WTC11 (cell line): ENCODE results near the gene ZFPM1.
A peak's percentile ranks its signal among the peaks of the same experiment; 100 is the strongest.

Experiments used
- SMAD3 ChIP-seq: sonication (generic); formaldehyde crosslinking; IDR thresholded peaks from 2 replicates; pipeline ENCODE4 v1.8.0; 2022; ENCODE audit warnings: missing genetic modification reagents, mild to moderate bottlenecking, borderline replicate concordance
- SP1 ChIP-seq: sonication (generic); formaldehyde crosslinking; conservative IDR thresholded peaks from 2 replicates; pipeline ENCODE4 v1.8.1; 2022; ENCODE audit warnings: missing genetic modification reagents
- ZNF121 ChIP-seq: sonication (generic); formaldehyde crosslinking; IDR thresholded peaks from 2 replicates; pipeline ENCODE4 v1.8.0; 2023; ENCODE audit warnings: missing genetic modification reagents
- TF ChIP-seq, protein P1 (sequence below): fragments of 200-600 bp; IDR thresholded peaks from 2 replicates; pipeline ENCODE4 v1.8.0; 2022; ENCODE audit warnings: antibody characterized with exemption

DNA sequence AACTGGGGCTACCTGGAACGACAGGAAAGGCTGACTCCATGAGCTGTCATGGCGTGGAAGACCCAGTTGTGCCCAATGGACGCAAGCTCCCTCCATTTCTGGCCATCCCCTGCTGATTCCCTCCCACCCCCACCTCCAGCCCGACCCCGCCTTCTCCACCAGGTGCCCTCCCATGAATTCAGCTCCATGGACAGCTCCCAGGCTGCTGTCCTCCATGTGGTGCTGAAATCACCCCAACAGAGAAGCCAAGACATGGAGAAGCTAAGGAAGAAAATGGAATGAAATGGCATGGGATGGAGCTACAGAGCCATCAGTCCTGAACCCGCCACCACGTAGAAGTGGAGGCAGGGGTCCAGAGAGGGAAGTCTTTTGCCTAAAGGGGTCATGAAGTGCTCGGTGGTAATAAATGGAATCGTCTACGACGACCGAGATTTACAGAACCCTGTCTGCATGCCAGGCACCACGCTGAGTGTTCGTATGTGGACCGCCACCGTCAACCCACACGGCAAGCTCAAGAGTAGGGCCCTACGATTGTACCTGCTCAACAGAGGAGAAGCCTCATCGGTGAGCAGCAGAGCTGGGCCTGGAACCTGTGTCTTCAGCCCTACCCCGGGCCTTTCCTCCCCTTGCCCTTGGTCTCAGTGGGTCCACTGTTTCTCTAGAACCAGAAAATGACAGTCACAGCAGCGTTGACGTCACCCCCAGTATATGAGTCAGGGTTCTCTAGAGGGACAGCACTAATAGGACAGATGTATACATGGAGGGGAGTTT lies 107.8 kb downstream of the ZFPM1 start:
- TF ChIP-seq ZNF121 = peak; percentile 95
- peak; percentile 99 for TF ChIP-seq SMAD3 (CRISPR knock-in tag)
- TF ChIP-seq SP1 = peak; percentile 85
- TF ChIP-seq, protein P1, sequence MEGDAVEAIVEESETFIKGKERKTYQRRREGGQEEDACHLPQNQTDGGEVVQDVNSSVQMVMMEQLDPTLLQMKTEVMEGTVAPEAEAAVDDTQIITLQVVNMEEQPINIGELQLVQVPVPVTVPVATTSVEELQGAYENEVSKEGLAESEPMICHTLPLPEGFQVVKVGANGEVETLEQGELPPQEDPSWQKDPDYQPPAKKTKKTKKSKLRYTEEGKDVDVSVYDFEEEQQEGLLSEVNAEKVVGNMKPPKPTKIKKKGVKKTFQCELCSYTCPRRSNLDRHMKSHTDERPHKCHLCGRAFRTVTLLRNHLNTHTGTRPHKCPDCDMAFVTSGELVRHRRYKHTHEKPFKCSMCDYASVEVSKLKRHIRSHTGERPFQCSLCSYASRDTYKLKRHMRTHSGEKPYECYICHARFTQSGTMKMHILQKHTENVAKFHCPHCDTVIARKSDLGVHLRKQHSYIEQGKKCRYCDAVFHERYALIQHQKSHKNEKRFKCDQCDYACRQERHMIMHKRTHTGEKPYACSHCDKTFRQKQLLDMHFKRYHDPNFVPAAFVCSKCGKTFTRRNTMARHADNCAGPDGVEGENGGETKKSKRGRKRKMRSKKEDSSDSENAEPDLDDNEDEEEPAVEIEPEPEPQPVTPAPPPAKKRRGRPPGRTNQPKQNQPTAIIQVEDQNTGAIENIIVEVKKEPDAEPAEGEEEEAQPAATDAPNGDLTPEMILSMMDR = no peak
